K562 (cell line): ENCODE data around the gene SLC19A2. TPM values are rescaled to one million over a fixed set of nuclear protein-coding genes. Genes with fewer than 3 reads are reported as not detected.

Experiments used
- ATF1 ChIP-seq, 2 experiments: fragments of 450-650 bp in 1 of 2; IDR thresholded peaks; 2 replicates each; pipeline ENCODE4 v1.6.1; 2016; ENCODE audit warnings: missing compliant biosample characterization in 1 of 2, missing genetic modification characterization in 1 of 2
- CBFB ChIP-seq: sonication (generic); formaldehyde crosslinking; IDR thresholded peaks from 2 replicates; pipeline ENCODE4 v1.4.0; 2020; ENCODE audit warnings: mild to moderate bottlenecking, missing genetic modification reagents
- CBX2 ChIP-seq: fragments of 200-600 bp; sonication (generic); IDR thresholded peaks from one replicate; pipeline ENCODE4 v1.6.1; 2012; ENCODE audit warnings: mild to moderate bottlenecking, low read length, inconsistent platforms; ENCODE audit not compliant: insufficient read depth, poor library complexity, severe bottlenecking
- E2F3 ChIP-seq: fragments of 250-450 bp; sonication (Bioruptor Pico); IDR thresholded peaks from 2 replicates; pipeline ENCODE4 v1.4.0; 2020; ENCODE audit warnings: mild to moderate bottlenecking
- ETV1 ChIP-seq: fragments of 450-650 bp; conservative IDR thresholded peaks from 2 replicates; pipeline ENCODE4 v1.6.1; 2016; ENCODE audit warnings: missing genetic modification characterization, control low read depth, low read depth, missing compliant biosample characterization
- FOXJ2 ChIP-seq: fragments of 200-800 bp; sonication (Bioruptor generic); IDR thresholded peaks from 2 replicates; pipeline ENCODE4 v1.6.1; 2016; ENCODE audit warnings: missing genetic modification characterization, missing compliant biosample characterization
- FOXK2 ChIP-seq, 2 experiments: fragments of 450-650 bp; IDR thresholded peaks in 1 of 2; conservative IDR thresholded peaks in 1 of 2; 2 replicates each; pipeline ENCODE4 v1.6.1; 2016; ENCODE audit warnings: low read depth in 2 of 2, mild to moderate bottlenecking in 1 of 2
- HLTF ChIP-seq: fragments of 450-650 bp; IDR thresholded peaks from 2 replicates; pipeline ENCODE4 v1.6.1; 2016
- MTA3 ChIP-seq: fragments of 450-650 bp; formaldehyde crosslinking; IDR thresholded peaks from 2 replicates; pipeline ENCODE4 v1.6.1; 2017; ENCODE audit warnings: mild to moderate bottlenecking, borderline replicate concordance
- MYNN ChIP-seq, 2 experiments: sonication (generic); formaldehyde crosslinking in 1 of 2; IDR thresholded peaks; 2 replicates each; pipeline versions ENCODE4 v1.5.0 to v1.6.1; 2016 to 2020; ENCODE audit warnings: antibody characterized with exemption in 1 of 2, missing genetic modification reagents in 1 of 2
- PCBP2 ChIP-seq: fragments of 200-400 bp; formaldehyde crosslinking; IDR thresholded peaks from 2 replicates; pipeline ENCODE4 v1.6.1; 2018; ENCODE audit warnings: low read length, low read depth, mild to moderate bottlenecking, moderate library complexity; ENCODE audit not compliant: poor library complexity, severe bottlenecking
- PHB ChIP-seq: fragments of 250-450 bp; sonication (Bioruptor Pico); IDR thresholded peaks from 2 replicates; pipeline ENCODE4 v1.5.0; 2021
- RCOR1 ChIP-seq, 2 experiments: IDR thresholded peaks; 2 replicates each; pipeline ENCODE4 v1.6.1; 2012; ENCODE audit warnings: low read depth in 2 of 2, low read length in 2 of 2, borderline replicate concordance in 1 of 2, improper control_type of control experiment in 1 of 2
- RFX7 ChIP-seq: fragments of 250-450 bp; sonication (Bioruptor Pico); IDR thresholded peaks from 2 replicates; pipeline ENCODE4 v1.5.1; 2021; ENCODE audit warnings: mild to moderate bottlenecking
- SMARCA4 ChIP-seq: fragments of 450-650 bp; IDR thresholded peaks from 2 replicates; pipeline ENCODE4 v1.6.1; 2016
- SP1 ChIP-seq: sonication (generic); formaldehyde crosslinking; IDR thresholded peaks from 2 replicates; pipeline ENCODE4 v1.8.1; 2022; ENCODE audit warnings: mild to moderate bottlenecking, missing genetic modification reagents
- STAT5B ChIP-seq: fragments of 250-450 bp; sonication (Bioruptor Pico); IDR thresholded peaks from 2 replicates; pipeline ENCODE4 v1.8.0; 2021; ENCODE audit warnings: mild to moderate bottlenecking, inconsistent platforms
- TAF1 ChIP-seq: IDR thresholded peaks from 2 replicates; pipeline ENCODE4 v1.6.1; 2011; ENCODE audit warnings: mild to moderate bottlenecking, low read length, moderate library complexity; ENCODE audit not compliant: insufficient read depth, control insufficient read depth, severe bottlenecking; ENCODE audit errors: extremely low read depth
- TBP ChIP-seq: optimal IDR thresholded peaks from 2 replicates; pipeline ENCODE3; 2011; ENCODE audit warnings: low read depth, low read length, improper control_type of control experiment
- YY1 ChIP-seq, 3 experiments: IDR thresholded peaks; 2 replicates each; pipeline ENCODE4 v1.6.1; 2011; ENCODE audit warnings: low read length in 2 of 3, mild to moderate bottlenecking in 2 of 3, moderate library complexity in 2 of 3, borderline replicate concordance in 1 of 3, control low read depth in 1 of 3, low read depth in 1 of 3; ENCODE audit not compliant: insufficient read depth in 3 of 3, insufficient replicate concordance in 2 of 3, control insufficient read depth in 1 of 3, insufficient read length in 1 of 3; ENCODE audit errors: extremely low read depth in 1 of 3
- ZEB2 ChIP-seq: fragments of 450-650 bp; IDR thresholded peaks from 2 replicates; pipeline ENCODE4 v1.6.1; 2016
- ZNF212 ChIP-seq: fragments of 450-650 bp; formaldehyde crosslinking; IDR thresholded peaks from 2 replicates; pipeline ENCODE4 v1.4.0; 2020; ENCODE audit warnings: mild to moderate bottlenecking
- ZNF263 ChIP-seq: sonication (generic); formaldehyde crosslinking; IDR thresholded peaks from 2 replicates; pipeline ENCODE4 v1.8.0; 2022; ENCODE audit warnings: mild to moderate bottlenecking, missing genetic modification reagents, borderline replicate concordance
- ZNF274 ChIP-seq: IDR thresholded peaks from 2 replicates; pipeline ENCODE4 v1.6.1; 2011; ENCODE audit warnings: low read depth, mild to moderate bottlenecking, low read length, moderate library complexity, borderline replicate concordance
- ZNF586 ChIP-seq: fragments of 450-650 bp; formaldehyde crosslinking; conservative IDR thresholded peaks from 2 replicates; pipeline ENCODE4 v1.4.0; 2020; ENCODE audit warnings: mild to moderate bottlenecking, moderate library complexity
- polyA plus RNA-seq, 8 experiments: library from polyadenylated mRNA; depleted of rRNA in 4 of 8; stranded (reverse) in 5 of 8; unstranded in 3 of 8; fragments of >200 nt; fragmentation: Nextera tagmentation in 2 of 8; fragmentation: Illumina TruSeq in 1 of 8; extraction: Ambion mirVana in 2 of 8; extraction: Trizol in 1 of 8; gene quantifications; 2 replicates each; pipeline versions ENCODE4 v1.2.1 to v1.2.3, GENCODE V29; 2011 to 2014; ENCODE audit warnings: inconsistent platforms in 1 of 8, missing spikeins in 1 of 8
- total RNA-seq, 7 experiments: library from RNA; depleted of rRNA in 6 of 7; stranded (reverse); fragments of >200 nt in 6 of 7; fragmentation: Illumina TruSeq in 2 of 7; extraction: Trizol in 2 of 7; gene quantifications; 2 replicates each; pipeline versions ENCODE4 v1.2.1 to v1.2.3, GENCODE V29; 2011 to 2021; ENCODE audit warnings: low replicate concordance in 1 of 7
- TF ChIP-seq, protein P1 (sequence below): IDR thresholded peaks from 2 replicates; pipeline ENCODE4 v1.6.1; 2014; ENCODE audit warnings: antibody characterized with exemption
- TF ChIP-seq, protein P2 (sequence below): sonication (generic); formaldehyde crosslinking; IDR thresholded peaks from 2 replicates; pipeline ENCODE4 v1.8.0; 2022; ENCODE audit warnings: mild to moderate bottlenecking, missing genetic modification reagents

The SLC19A2 gene
- total and polyA plus RNA-seq, 9 of the 15 experiments (the other 6 are each of a cell fraction or from before 2014, with no cell fraction given) = 7.4 to 42.8 (median 19.2) TPM

DNA sequence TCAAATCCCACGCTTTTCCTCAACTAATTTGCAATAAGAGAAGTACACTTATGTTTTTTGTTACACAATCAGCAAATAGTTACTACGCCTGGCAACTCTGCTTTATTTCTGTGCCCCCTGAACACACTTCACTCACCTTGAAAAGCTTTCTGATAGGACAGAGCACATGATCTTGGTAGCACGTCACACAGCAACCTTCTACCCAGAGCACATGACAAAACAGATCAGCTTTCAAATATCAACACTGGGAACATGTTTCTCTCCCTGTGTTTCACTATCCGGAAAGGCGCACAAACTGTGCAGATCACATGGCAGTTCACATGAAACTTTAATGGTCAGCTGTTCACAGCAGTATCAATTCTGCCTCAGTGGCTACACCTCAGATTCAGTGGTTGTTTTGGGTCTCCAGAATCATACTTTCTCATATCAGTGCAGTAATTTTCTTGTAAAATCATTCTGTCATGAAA is 2.2 kb downstream of the SLC19A2 start (continued):
- TF ChIP-seq SMARCA4 = peak; percentile 18; the same call in 1 of the 2 replicates
- peak in 1 of 2 experiments; percentile 20; a peak in 1 of 4 replicates for TF ChIP-seq RCOR1 (IDR thresholded peaks at IDR 0.05; ENCODE audit: borderline replicate concordance in 1 of 2, low read depth in 2 of 2, low read length in 2 of 2)
- TF ChIP-seq ZEB2 = peak; percentile 19; the same call in 1 of the 2 replicates
- no peak for TF ChIP-seq ZNF274
- no peak for TF ChIP-seq PHB (CRISPR knock-in tag)
- TF ChIP-seq PCBP2 = no peak
- TF ChIP-seq FOXJ2 = peak; percentile 78
- 0 out of 2 replicates have a peak, but pooled peaks have one; percentile 24 for TF ChIP-seq ETV1
- 0 out of 2 replicates have a peak, but pooled peaks have one; percentile 32 for TF ChIP-seq MTA3
- TF ChIP-seq STAT5B = no peak
- no peak for TF ChIP-seq RFX7 (CRISPR knock-in tag)
- peak in 1 of 3 experiments; percentile 11 for TF ChIP-seq YY1 (IDR thresholded peaks at IDR 0.05; ENCODE audit: borderline replicate concordance in 1 of 3, control insufficient read depth in 1 of 3, extremely low read depth in 1 of 3, insufficient read depth in 3 of 3, insufficient read length in 1 of 3, insufficient replicate concordance in 2 of 3, low read depth in 1 of 3, low read length in 2 of 3)
- peak; percentile 97 to 98 for TF ChIP-seq FOXK2 (conservative IDR thresholded peaks at IDR 0.05 in 1 of 2, IDR thresholded peaks at IDR 0.05 in 1 of 2; ENCODE audit: low read depth in 2 of 2)
- TF ChIP-seq CBFB (CRISPR knock-in tag) = no peak
- TF ChIP-seq MYNN (IDR thresholded peaks at IDR 0.05) = no peak
- TF ChIP-seq MYNN (CRISPR knock-in tag; IDR thresholded peaks at IDR 0.05) = no peak
- no peak for TF ChIP-seq ZNF586 (CRISPR knock-in tag)
- TF ChIP-seq CBX2 = no peak
- TF ChIP-seq HLTF = no peak
- no peak for TF ChIP-seq ZNF212 (CRISPR knock-in tag)
- TF ChIP-seq TBP = peak; percentile 72
- TF ChIP-seq ZNF263 (CRISPR knock-in tag) = no peak
- no peak for TF ChIP-seq ATF1 (CRISPR knock-in tag; IDR thresholded peaks at IDR 0.05)
- peak; percentile 87 for TF ChIP-seq ATF1 (tag; IDR thresholded peaks at IDR 0.05)
- TF ChIP-seq TAF1 = no peak
- no peak for TF ChIP-seq E2F3 (CRISPR knock-in tag)
- TF ChIP-seq SP1 (CRISPR knock-in tag) = peak; percentile 70; the same call in 1 of the 2 replicates
- TF ChIP-seq, protein P1, sequence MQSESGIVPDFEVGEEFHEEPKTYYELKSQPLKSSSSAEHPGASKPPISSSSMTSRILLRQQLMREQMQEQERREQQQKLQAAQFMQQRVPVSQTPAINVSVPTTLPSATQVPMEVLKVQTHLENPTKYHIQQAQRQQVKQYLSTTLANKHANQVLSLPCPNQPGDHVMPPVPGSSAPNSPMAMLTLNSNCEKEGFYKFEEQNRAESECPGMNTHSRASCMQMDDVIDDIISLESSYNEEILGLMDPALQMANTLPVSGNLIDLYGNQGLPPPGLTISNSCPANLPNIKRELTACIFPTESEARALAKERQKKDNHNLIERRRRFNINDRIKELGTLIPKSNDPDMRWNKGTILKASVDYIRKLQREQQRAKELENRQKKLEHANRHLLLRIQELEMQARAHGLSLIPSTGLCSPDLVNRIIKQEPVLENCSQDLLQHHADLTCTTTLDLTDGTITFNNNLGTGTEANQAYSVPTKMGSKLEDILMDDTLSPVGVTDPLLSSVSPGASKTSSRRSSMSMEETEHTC = peak; percentile 48; the same call in 1 of the 2 replicates
- TF ChIP-seq, protein P2, sequence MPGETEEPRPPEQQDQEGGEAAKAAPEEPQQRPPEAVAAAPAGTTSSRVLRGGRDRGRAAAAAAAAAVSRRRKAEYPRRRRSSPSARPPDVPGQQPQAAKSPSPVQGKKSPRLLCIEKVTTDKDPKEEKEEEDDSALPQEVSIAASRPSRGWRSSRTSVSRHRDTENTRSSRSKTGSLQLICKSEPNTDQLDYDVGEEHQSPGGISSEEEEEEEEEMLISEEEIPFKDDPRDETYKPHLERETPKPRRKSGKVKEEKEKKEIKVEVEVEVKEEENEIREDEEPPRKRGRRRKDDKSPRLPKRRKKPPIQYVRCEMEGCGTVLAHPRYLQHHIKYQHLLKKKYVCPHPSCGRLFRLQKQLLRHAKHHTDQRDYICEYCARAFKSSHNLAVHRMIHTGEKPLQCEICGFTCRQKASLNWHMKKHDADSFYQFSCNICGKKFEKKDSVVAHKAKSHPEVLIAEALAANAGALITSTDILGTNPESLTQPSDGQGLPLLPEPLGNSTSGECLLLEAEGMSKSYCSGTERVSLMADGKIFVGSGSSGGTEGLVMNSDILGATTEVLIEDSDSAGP = no peak
